ENCODE measurements around the gene SLC24A1.

GRCh38 chr15:65690173-65690572, 68.4 kb downstream of the SLC24A1 start:
- TF ChIP-seq CTCF (IDR thresholded peaks at IDR 0.05; ENCODE audit: insufficient read depth, low read depth, low read length) (no peak), EZH2 (IDR thresholded peaks at IDR 0.05; ENCODE audit: insufficient read depth, low read length) (no peak)

Data from astrocyte (in vitro differentiated cells and primary cell).